NCI-H1436 treated with DMSO at 0.1 percent for 48 hours (cell line): Measurements from ENCODE around the gene SORCS2.

Experiments
- DNase-seq: peaks from one replicate; lab custom pipeline; 2025; lab: John Stamatoyannopoulos, UW

The SORCS2 gene

GRCh38 chr4:7474320-7474719 lies 282.0 kb downstream of the SORCS2 start:
- no peak for DNase-seq

DNA sequence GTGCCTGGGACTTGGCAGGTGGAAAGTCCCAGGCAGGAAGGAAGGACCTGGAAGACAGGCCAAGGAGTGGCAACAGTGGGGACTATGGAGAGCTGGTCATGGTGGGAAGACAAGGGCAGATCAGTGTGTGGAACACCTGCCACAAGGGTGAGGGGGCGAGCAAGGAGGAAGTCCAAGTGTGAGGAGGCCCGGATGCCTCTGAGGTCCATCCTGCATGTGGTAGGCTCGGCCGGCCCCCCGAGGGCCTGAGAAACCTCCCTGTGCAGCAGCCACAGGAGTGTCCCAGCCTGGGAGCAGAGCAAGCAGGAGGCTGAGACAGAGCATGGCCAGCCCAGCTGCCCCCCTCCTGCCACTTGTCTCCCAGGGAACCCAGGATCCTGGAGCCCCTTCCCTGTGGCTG lies 282.9 kb downstream of the SORCS2 start:
- no peak for DNase-seq

DNA sequence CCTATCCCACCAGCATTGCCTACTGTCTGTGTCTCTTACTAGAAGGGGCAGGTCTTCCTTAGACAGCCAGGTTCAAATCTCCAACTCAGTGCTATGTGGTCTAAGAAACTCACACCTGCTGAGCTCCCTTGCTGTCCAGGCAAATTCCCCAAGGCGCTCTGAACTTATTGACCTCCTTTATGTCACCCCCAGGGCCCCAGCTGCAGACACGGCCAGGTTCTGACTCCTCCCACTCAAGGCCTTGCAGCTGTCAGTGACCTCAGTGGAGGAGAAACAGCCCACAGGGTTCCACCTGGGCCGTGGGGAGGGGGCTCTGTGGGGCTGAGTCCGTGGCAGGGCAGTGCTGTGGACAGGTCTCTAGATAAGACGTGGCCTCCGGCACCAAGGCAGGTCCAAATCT lies 284.5 kb downstream of the SORCS2 start:
- no peak for DNase-seq

- no peak for DNase-seq
Observed at GRCh38 chr4:7477695-7478094, 285.4 kb downstream of the SORCS2 start.

- no peak for DNase-seq
Observed at GRCh38 chr4:7478665-7479064, 286.3 kb downstream of the SORCS2 start.

DNA sequence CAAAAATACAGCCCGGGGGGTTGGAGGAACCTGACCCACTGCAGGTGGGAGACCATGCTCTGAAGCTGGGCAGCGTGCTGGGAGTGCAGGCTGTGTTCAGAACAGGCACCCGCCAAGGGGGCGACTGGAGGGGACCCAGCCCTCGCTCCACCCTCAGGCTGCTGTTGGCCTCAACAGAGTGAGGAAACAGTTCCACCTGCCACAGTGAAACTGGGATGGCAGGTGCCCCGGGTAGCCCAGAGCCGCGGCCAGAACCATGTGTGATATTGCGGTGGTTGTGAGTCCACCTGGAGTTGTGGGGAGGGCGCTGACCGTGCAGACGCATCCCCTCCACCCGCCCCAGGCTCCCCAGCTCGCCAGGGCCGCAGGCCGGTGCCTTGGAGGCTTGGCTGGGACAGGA lies 288.1 kb downstream of the SORCS2 start:
- no peak for DNase-seq

- DNase-seq, result no peak
Observed at GRCh38 chr4:7481227-7481626, 288.9 kb downstream of the SORCS2 start.

- DNase-seq, result no peak
Observed at GRCh38 chr4:7485096-7485495, 292.8 kb downstream of the SORCS2 start.

GRCh38 chr4:7486101-7486500 lies 293.8 kb downstream of the SORCS2 start:
- no peak for DNase-seq

DNA sequence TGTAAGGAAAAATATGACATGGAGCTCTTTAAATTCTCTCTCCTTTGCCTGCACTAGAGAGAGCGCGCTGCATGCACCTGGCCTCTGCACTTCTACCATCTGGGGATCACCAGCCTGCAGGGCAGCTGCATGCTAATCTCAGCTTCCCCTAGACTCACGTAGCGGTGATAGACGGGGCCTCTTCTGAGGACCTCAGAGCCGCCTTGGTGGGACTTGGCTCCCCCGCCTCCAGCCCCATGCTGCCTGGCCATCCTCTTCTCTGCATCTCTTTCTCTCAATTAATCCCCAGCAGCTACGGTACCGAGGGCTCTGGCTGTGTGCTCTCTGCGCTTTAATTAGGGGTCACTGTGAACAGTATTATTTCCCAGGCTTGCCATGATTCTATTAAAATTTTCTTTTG lies 295.2 kb downstream of the SORCS2 start:
- no peak for DNase-seq

GRCh38 chr4:7487998-7488671 lies 295.8 kb downstream of the SORCS2 start:
- no peak for DNase-seq

DNA sequence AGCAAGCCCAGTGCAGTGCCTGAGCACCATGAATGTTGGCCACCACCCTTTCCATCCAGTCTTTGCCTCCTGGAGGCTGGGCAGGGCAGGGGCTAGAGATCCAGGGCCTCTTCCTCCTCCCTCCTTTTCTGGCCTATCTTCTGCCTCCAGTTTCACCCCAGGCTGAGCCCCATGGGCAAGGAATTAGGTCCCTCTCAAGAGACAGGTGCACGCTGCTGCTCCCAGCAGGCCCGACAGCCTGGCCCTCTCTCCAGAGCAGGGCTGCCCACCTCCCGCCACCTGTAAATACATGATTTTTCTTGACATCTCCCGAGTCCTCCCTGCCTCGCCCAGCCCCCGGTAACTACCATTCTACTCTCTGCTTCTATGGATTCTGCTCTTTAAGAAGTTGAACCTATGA lies 299.6 kb downstream of the SORCS2 start:
- no peak for DNase-seq

DNA sequence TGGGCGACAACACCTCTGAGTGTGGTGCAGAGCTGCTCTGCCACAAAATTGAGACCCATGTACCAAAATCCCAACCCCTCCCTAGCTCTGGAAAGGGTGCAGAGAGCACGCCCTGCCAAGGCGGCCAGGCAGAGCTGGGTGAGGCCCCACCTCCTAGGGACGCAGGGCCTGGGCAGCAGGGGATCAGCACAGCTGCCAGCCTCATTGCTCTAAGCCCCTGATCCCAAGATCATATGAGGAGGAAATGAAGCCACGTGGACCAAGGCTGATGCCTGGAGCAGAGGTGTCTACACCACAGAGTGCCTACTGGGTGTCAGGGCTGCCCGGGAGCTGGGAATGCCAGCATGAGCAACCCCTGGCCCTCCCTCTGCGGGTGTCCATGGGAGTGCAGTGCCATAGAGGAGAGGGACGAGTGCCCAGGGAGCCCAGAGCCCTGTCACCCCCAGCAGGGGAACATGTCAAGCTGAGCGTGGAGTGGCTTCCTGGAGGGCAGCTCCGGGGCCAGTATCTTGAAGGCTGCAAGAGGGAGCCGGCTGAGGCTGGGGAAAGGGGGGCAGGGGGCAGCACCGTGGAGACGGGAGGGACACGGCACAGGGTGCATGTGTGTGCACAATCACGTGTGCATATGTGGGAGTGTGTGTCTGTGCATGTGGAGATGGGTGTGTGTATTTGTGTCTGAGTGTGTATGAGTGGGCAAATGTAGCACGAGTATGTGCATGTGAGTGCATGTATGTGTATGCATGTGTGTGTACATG lies 306.3 kb downstream of the SORCS2 start:
- no peak for DNase-seq

- no peak for DNase-seq
Observed at GRCh38 chr4:7499661-7500060, 307.3 kb downstream of the SORCS2 start.

- no peak for DNase-seq
Observed at GRCh38 chr4:7500404-7500803, 308.1 kb downstream of the SORCS2 start.

GRCh38 chr4:7501314-7501713 lies 309.0 kb downstream of the SORCS2 start:
- no peak for DNase-seq

GRCh38 chr4:7501873-7502272 lies 309.5 kb downstream of the SORCS2 start:
- no peak for DNase-seq

DNA sequence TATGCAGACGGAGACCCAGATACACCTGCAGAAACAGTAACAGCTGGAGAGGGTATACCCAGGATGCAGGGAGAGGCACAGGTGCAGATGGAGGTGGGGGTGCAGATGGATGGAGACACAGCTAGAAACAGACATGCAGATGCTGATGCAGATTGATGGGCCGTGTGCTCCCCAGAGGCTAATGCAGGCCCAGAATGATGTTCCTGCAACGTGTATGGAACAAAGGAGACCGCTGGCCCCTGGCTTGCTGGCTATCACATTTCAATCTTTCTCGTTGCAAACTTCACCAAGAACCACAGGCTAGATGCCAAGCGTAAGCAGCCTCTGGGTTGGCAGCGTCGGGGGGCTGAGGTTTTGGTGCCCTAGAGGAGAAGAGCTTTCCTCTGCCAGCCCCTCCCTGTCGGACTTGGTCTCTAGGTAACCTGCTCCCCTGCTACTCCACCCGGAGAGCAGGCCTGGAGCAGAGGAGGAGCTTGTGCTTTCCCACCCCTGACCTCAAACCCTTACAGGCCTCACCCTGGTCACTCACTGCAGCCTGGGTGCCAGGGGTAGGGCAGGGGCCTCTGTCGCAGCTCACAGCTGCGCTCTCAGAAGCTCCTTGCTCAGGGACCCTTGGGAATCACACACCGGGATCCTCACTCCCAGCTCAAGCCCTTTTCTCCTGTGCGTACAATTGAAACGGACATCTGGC lies 311.4 kb downstream of the SORCS2 start:
- no peak for DNase-seq

DNA sequence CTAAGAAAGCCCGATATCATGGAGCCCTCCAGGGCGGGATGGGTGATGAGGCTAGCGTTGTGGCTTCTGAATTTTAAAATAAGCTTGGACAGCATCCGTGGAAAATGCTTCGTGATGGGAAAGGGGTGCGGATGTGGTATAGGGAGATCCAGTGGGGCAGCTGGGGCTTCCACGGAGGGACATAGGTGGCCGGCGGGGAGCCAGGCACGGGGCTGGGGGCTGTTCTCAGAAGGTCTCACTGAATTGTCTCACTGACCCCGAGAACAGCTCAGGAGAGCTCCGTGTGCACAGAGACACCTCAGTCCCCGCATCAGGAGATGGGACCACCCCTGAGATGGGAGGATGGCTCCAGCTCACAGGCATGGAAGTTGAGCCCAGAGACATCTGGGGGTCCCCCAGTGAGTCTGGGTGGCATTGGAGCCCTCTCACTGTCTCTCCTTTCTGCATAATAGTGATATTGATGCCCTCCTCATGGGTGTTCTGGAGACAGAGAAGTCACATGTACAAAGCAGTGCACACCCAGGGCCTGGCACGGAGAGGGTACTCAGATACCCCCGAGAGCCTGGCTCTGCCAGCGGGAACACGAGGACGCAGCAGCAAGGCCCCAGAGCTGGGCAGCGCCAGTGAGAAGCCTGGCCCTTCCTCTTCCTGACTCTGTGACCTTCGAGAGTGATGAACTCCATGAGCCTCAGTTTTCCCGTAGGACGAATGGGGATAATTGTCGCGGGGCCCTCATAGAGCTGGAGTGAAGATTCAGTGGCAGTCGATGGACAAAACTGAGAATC lies 313.0 kb downstream of the SORCS2 start:
- no peak for DNase-seq

DNA sequence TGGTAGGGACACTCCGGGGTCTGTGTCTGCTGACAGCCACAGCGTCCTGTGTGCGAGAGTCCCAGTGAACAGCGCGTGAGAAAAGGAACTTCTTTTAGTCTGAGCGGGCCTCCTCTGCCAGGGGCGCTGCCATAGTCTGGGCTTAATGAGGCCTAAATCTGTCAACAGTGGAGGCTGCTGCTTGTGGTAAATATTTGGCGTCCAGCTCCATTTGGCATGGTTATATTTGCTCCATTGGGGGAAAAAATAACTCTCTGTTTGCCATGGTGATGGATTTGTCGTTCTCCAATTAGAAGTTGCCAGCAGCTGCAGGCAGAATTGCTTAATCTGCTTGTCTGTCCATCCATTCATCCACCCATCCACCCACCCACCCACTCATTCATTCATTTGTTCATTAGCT lies 313.8 kb downstream of the SORCS2 start:
- DNase-seq, result no peak

DNA sequence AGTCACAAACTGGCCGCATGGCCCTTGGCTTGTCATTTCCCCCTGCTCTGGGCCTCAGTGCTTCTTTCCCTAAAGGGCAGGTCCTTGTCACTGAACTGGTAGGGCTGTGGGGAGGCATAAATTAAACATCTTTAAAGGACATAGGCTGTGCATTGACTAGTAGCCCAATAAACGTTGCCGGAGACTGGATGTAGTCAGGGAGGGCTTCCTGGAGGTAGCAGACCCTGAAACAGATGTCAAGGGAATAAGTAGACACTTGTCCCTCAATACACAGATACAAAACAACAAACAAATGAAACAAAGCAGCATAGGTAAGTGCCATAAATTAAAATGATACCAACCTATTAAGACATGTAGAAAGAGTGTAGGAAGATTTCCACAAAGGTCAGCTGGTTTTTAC lies 314.2 kb downstream of the SORCS2 start:
- no peak for DNase-seq

DNA sequence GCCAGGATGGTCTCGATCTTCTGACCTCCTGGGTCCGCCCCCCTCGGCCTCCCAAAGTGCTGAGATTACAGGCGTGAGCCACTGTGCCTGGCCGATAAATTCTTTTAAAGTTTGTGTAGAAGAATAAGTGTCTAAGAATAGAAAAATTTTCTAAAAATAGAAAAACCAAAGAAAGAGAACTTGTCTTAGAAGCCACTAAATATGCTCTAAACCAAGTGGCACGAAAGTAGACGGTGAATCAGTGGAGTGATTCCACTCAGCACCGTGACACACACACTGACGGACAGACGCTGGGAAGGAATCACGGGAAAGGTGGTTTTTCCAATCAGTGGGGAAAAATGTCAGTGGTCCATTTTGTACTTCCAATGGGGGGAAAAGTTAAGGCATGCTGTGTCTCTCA lies 315.0 kb downstream of the SORCS2 start:
- DNase-seq, result no peak
